T-cell (primary cell): Measurements from ENCODE around the gene PCBP3. TPM values are rescaled to one million over a fixed set of nuclear protein-coding genes. Genes with fewer than 3 reads are reported as not detected.

ENCODE experiments used
- ATAC-seq, 4 experiments: fragments of 200-7000 bp in 3 of 4; fragments of 150-1000 bp in 1 of 4; cut with Tn5 transposase; replicated peaks in 1 of 4; 1 replicate in 3 of 4; 2 replicates in 1 of 4; pipeline ENCODE4 v1.10.0; 2021; ENCODE audit warnings: moderate library complexity in 3 of 4, mild to moderate bottlenecking in 2 of 4, moderate number of reproducible peaks in 1 of 4
- CTCF ChIA-PET, 2 donors: fragments of 300-600 bp; sonication (Branson Sonifier 250); formaldehyde crosslinking; loops; one replicate each; lab custom pipeline; 2022; ENCODE audit warnings: antibody characterized with exemption in 2 of 2; lab: Charles Lee
- POLR2A ChIA-PET, 2 donors: fragments of 300-600 bp; sonication (Branson Sonifier 250); formaldehyde crosslinking; loops; one replicate each; lab custom pipeline; 2022; ENCODE audit warnings: antibody characterized with exemption in 2 of 2; lab: Charles Lee
- DNase-seq, 35 experiments: peaks; one replicate each; pipeline versions ENCODE4 v3.0.0 to v3.0.0-alpha.2; 2013 to 2023
- H3K27ac ChIP-seq: one replicate; pipeline ENCODE4 v1.5.1; 2013; ENCODE audit warnings: low read length
- H3K27me3 ChIP-seq, 2 experiments: replicated peaks in 1 of 2; 1 replicate in 1 of 2; 2 replicates in 1 of 2; pipeline versions ENCODE4 v1.6.1 to v1.7.0; 2013; ENCODE audit warnings: low read length in 1 of 2, mixed read lengths in 1 of 2; ENCODE audit not compliant: control insufficient read depth in 2 of 2, insufficient read depth in 2 of 2; ENCODE audit errors: extremely low read depth in 1 of 2
- H3K36me3 ChIP-seq, 2 donors: 1 replicate in 1 of 2; 2 replicates in 1 of 2; pipeline versions ENCODE4 v1.6.1 to v1.7.0; 2013; ENCODE audit warnings: low read length in 1 of 2; ENCODE audit not compliant: control insufficient read depth in 2 of 2, insufficient read depth in 1 of 2; ENCODE audit errors: extremely low read depth in 1 of 2
- H3K4me1 ChIP-seq, 2 experiments: 1 replicate in 1 of 2; 2 replicates in 1 of 2; pipeline versions ENCODE4 v1.6.1 to v1.7.0; 2013; ENCODE audit warnings: low read length in 2 of 2, mixed read lengths in 1 of 2; ENCODE audit not compliant: insufficient read depth in 2 of 2, control insufficient read depth in 1 of 2; ENCODE audit errors: extremely low read depth in 1 of 2
- H3K4me3 ChIP-seq, 2 donors: 1 replicate in 1 of 2; 2 replicates in 1 of 2; pipeline versions ENCODE4 v1.5.1 to v1.7.0; 2013; ENCODE audit warnings: mild to moderate bottlenecking in 2 of 2, low read length in 1 of 2, moderate library complexity in 1 of 2; ENCODE audit not compliant: control insufficient read depth in 1 of 2; ENCODE audit errors: extremely low read depth in 1 of 2
- H3K9me3 ChIP-seq: 2 replicates; pipeline ENCODE4 v1.7.0; 2013
- H3K27ac Mint-ChIP-seq, 2 donors: one replicate each; pipeline ENCODE4 v1.8.0; 2020 to 2021; ENCODE audit warnings: mild to moderate bottlenecking in 2 of 2, mixed read lengths in 2 of 2
- H3K27me3 Mint-ChIP-seq, 2 donors: one replicate each; pipeline ENCODE4 v1.8.0; 2021 to 2022; ENCODE audit warnings: mixed read lengths in 2 of 2
- H3K36me3 Mint-ChIP-seq: one replicate; pipeline ENCODE4 v1.8.0; 2021; ENCODE audit warnings: mixed read lengths
- H3K4me1 Mint-ChIP-seq, 3 donors: one replicate each; pipeline ENCODE4 v1.8.0; 2020 to 2022; ENCODE audit warnings: mixed read lengths in 3 of 3, mild to moderate bottlenecking in 1 of 3
- H3K4me3 Mint-ChIP-seq, 3 donors: one replicate each; pipeline ENCODE4 v1.8.0; 2020 to 2022; ENCODE audit warnings: mild to moderate bottlenecking in 3 of 3, mixed read lengths in 3 of 3, moderate library complexity in 3 of 3
- H3K9me3 Mint-ChIP-seq, 3 donors: one replicate each; pipeline ENCODE4 v1.8.0; 2020 to 2022; ENCODE audit warnings: mixed read lengths in 3 of 3
- WGBS: methylation state at CpG from one replicate; pipeline ENCODE4 v1.1.5; 2013; ENCODE audit warnings: missing lambda C conversion rate; ENCODE audit not compliant: insufficient coverage; 5-methylcytosine and 5-hydroxymethylcytosine counted together
- total RNA-seq, 35 experiments: library from RNA in 6 of 35; stranded (reverse) in 6 of 35; fragments of 120-200 nt in 1 of 35; gene quantifications; one replicate each; pipeline versions ENCODE4 v1.2.1 to v1.2.4 and lab custom pipeline; 2013 to 2026

Gene PCBP3
- total RNA-seq, 5 donors from 2014 or later (not counting 1 experiment from before 2014, with no cell fraction given) = 1.5 to 4.2 (median 2.8) TPM

GRCh38 chr21:45723049-45723958 is 79.8 kb downstream of the PCBP3 start:
- Mint-ChIP-seq H3K4me3 (no peak overlapping the region), H3K4me1 (peaks cover 0 to 7% (median 1%) of the 10 kb centered on the region in 3 donors), H3K27me3 (peaks cover 2 to 11% of the 10 kb centered on the region in 2 donors), H3K9me3 (no peaks in the 10 kb centered on the region), H3K36me3 (no peaks in the 10 kb centered on the region), H3K27ac (no peak overlapping the region)
- H3K27ac ChIP-seq = no peak overlapping the region
- CTCF ChIA-PET = no interaction called here
- H3K4me1 ChIP-seq = no peaks in the 10 kb centered on the region
- H3K27me3 ChIP-seq = peaks cover 0 to 8% of the 10 kb centered on the region in 2 experiments
- H3K36me3 ChIP-seq = peaks cover 0 to 4% of the 10 kb centered on the region in 2 donors
- no peak for ATAC-seq
- H3K9me3 ChIP-seq = no peaks in the 10 kb centered on the region
- 74% methylated on average over 4 of the region's 10 CpGs for WGBS
- H3K4me3 ChIP-seq = no peak overlapping the region
- POLR2A ChIA-PET = no interaction called here
- no peak for DNase-seq

DNA sequence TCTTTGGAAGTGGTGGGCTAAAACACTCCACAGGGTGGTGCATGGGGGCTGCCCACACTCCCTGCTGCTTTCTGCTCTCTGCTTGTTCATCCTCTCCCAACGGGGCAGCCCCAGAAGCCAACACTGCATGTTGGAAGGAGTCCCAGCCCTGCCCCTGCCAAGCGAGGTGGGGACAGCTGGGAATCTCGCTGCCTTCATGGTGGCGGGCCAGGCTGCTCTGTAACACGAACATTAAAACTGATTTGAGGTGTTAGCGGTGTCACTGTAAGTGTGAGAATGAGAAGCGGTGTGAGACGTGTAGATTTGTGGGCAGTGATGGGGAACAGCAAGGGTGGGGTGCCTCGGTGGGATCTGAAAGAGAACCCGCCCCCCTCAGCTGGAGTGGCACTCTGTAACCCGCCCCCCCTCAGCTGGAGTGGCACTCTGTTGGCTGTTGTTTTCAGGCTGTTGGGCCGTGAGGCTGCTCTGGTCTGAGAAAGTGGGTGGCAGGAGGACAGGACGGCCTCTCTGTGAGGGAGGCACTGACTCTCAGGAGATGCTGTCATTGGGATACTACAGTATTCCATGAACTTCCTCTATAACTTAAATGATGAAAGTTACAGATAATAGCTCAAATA is 80.9 kb downstream of the PCBP3 start:
- WGBS = 89% methylated on average over 9 of the region's 13 CpGs

DNA sequence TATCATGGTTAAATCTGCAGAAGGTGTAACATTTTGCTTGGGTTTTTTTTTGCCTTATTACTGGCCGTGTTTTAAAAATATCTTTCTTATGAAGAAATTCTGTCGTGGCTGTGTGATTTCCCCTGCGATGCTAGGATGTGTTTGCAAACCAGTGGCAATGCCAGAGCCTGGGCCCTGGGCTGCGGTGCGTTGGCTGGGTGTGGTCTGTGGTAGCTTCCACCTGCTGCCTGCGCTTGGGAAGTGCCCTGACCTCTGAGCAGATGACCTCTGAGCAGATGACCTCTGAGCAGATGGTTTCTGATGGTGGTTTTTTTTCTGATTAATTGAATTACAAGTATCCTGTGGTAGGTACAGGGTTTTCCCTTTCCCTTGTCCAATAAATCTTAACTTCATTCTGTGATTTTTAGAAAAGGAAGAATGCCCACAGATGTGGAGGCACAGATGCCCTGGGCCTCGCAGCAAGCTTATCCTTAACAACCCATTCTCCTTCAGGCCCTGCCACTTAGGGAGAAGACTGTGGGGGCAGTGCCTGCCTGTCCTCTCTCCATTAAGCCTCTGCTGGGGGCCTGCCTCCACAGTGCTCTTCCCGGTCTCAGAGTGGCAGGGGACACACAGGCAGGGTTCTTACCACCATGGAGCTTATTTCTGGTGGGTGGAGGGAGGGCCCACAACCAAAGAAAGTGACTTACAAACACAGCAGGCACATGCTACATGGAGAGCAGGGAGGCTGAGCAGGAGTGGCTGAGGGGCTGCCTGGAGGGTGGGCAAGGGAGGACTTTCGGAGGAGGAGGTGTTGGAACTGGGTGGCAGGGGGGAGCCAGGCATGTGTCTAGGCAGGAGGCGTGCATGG is 81.7 kb downstream of the PCBP3 start:
- Histone ChIP-seq H3K9me3 (no peaks in the 10 kb centered on the region), H3K27me3 (peaks cover 0 to 4% of the 10 kb centered on the region in 2 experiments), H3K4me3 (no peak overlapping the region), H3K4me1 (no peaks in the 10 kb centered on the region), H3K36me3 (peaks cover 0 to 4% of the 10 kb centered on the region in 2 donors), H3K27ac (no peak overlapping the region)
- Mint-ChIP-seq H3K36me3 (no peaks in the 10 kb centered on the region), H3K27me3 (peaks cover 0 to 4% of the 10 kb centered on the region in 2 donors), H3K4me3 (no peak overlapping the region), H3K27ac (no peak overlapping the region), H3K4me1 (no peaks in the 10 kb centered on the region), H3K9me3 (no peaks in the 10 kb centered on the region)
- DNase-seq (no peak), ATAC-seq (no peak)
- ChIA-PET CTCF (no interaction called here), POLR2A (no interaction called here)
- WGBS = 83% methylated on average over 7 of the region's 10 CpGs

More for the DNA sequence above, 80.9 kb downstream of the PCBP3 start:
- no peak overlapping the region for H3K4me3 Mint-ChIP-seq
- peaks cover 0 to 4% of the 10 kb centered on the region in 2 experiments for H3K27me3 ChIP-seq
- H3K4me3 ChIP-seq = no peak overlapping the region
- no peaks in the 10 kb centered on the region for H3K4me1 Mint-ChIP-seq
- CTCF ChIA-PET = no interaction called here
- POLR2A ChIA-PET = no interaction called here
- H3K27ac Mint-ChIP-seq = no peak overlapping the region
- no peaks in the 10 kb centered on the region for H3K9me3 ChIP-seq
- H3K4me1 ChIP-seq = no peaks in the 10 kb centered on the region
- peaks cover 0 to 4% of the 10 kb centered on the region in 2 donors for H3K27me3 Mint-ChIP-seq
- no peak overlapping the region for H3K27ac ChIP-seq
- no peaks in the 10 kb centered on the region for H3K36me3 Mint-ChIP-seq
- H3K36me3 ChIP-seq = peaks cover 0 to 4% of the 10 kb centered on the region in 2 donors
- ATAC-seq (no peak), DNase-seq (no peak)
- no peaks in the 10 kb centered on the region for H3K9me3 Mint-ChIP-seq

GRCh38 chr21:45725844-45726200 is 82.3 kb downstream of the PCBP3 start:
- Histone ChIP-seq H3K9me3 (no peaks in the 10 kb centered on the region), H3K4me3 (no peak overlapping the region), H3K36me3 (peaks cover 0 to 4% of the 10 kb centered on the region in 2 donors), H3K4me1 (no peaks in the 10 kb centered on the region), H3K27ac (no peak overlapping the region), H3K27me3 (peaks cover 0 to under 1% of the 10 kb centered on the region in 2 experiments)
- WGBS = 89% methylated on average over 6 of the region's 7 CpGs
- Mint-ChIP-seq H3K4me1 (no peaks in the 10 kb centered on the region), H3K9me3 (no peaks in the 10 kb centered on the region), H3K27me3 (peaks cover 0 to 4% of the 10 kb centered on the region in 2 donors), H3K4me3 (no peak overlapping the region), H3K27ac (no peak overlapping the region), H3K36me3 (no peaks in the 10 kb centered on the region)
- ChIA-PET POLR2A (no interaction called here), CTCF (no interaction called here)
- DNase-seq (no peak), ATAC-seq (no peak)

DNA sequence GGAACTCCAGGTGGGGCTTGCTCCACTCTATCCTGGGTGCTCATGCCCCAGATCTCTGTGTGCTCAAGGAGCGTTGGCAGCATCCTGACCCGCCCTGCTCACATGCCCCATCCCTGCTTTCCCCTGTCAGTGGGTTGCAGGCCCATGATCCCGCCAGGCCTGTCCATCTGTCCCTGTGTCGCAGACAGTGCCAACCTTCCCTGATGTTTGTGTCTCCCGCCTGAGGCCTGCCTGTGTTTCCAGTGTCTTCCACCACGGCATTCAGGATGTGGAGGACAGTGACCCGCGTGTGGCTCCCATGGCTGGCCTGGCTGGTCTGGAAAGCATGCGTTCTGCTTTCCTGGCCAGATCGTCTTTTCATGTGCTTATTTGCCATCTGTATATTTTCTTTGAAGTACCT is 82.9 kb downstream of the PCBP3 start:
- H3K27ac Mint-ChIP-seq = no peak overlapping the region
- DNase-seq (no peak), ATAC-seq (no peak)
- no peaks in the 10 kb centered on the region for H3K9me3 ChIP-seq
- no peaks in the 10 kb centered on the region for H3K27me3 ChIP-seq
- no peaks in the 10 kb centered on the region for H3K4me1 Mint-ChIP-seq
- H3K27me3 Mint-ChIP-seq = peaks cover 0 to 4% of the 10 kb centered on the region in 2 donors
- H3K4me3 Mint-ChIP-seq = no peak overlapping the region
- peaks cover 0 to 4% of the 10 kb centered on the region in 2 donors for H3K36me3 ChIP-seq
- WGBS = 94% methylated on average over 8 of the region's 10 CpGs
- POLR2A ChIA-PET = no interaction called here
- no peaks in the 10 kb centered on the region for H3K36me3 Mint-ChIP-seq
- no peaks in the 10 kb centered on the region for H3K9me3 Mint-ChIP-seq
- no peaks in the 10 kb centered on the region for H3K4me1 ChIP-seq
- no peak overlapping the region for H3K27ac ChIP-seq
- no peak overlapping the region for H3K4me3 ChIP-seq
- CTCF ChIA-PET = no interaction called here

DNA sequence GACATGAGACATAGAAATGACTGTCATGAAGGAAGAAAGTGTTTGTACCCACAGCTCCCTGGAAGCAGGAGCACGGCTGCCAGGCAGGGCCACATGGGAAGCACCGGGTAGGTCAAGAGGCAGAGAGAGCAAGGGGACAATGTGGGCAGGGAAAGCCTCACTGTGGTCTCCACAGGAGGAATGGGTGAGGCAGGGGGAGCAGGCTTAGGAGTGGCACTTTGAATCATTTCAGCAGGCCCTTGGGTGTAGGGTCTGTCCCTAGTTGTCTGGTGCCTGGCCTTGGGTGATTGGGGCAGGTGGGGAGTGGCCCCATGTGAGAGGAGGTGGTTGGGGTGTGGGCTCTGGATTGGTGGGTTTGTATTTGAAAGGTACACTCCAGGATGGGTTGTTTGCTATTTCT is 83.9 kb downstream of the PCBP3 start:
- Mint-ChIP-seq H3K4me1 (no peaks in the 10 kb centered on the region), H3K27ac (no peak overlapping the region), H3K9me3 (no peaks in the 10 kb centered on the region), H3K27me3 (peaks cover 0 to 2% of the 10 kb centered on the region in 2 donors), H3K36me3 (no peaks in the 10 kb centered on the region), H3K4me3 (no peak overlapping the region)
- Histone ChIP-seq H3K27ac (no peak overlapping the region), H3K9me3 (no peaks in the 10 kb centered on the region), H3K36me3 (peaks cover 0 to 4% of the 10 kb centered on the region in 2 donors), H3K4me1 (no peaks in the 10 kb centered on the region), H3K4me3 (no peak overlapping the region), H3K27me3 (no peaks in the 10 kb centered on the region)
- POLR2A ChIA-PET = no interaction called here
- WGBS = 95% methylated on average over 2 of the region's 2 CpGs
- ATAC-seq = no peak
- DNase-seq = no peak
- CTCF ChIA-PET = no interaction called here
